HG02840 (cell line): ENCODE results near the gene DOCK3.

ENCODE experiments used
- ATAC-seq: cut with Tn5 transposase; IDR thresholded peaks from one replicate; pipeline ENCODE4 v1.9.1; 2021; ENCODE audit warnings: mild to moderate bottlenecking, moderate library complexity, moderate number of reproducible peaks; ENCODE audit not compliant: unreplicated experiment, low FRiP score

The DOCK3 gene

GRCh38 chr3:51391566-51392354, 717.0 kb downstream of the DOCK3 start:
- peak; percentile 14 for ATAC-seq

- ATAC-seq: no peak
Measured at GRCh38 chr3:51392355-51393133, 717.8 kb downstream of the DOCK3 start.

GRCh38 chr3:51393134-51393495, 718.4 kb downstream of the DOCK3 start:
- no peak for ATAC-seq

GRCh38 chr3:51393564-51393963, 718.8 kb downstream of the DOCK3 start:
- ATAC-seq: no peak

GRCh38 chr3:51394541-51394940, 719.8 kb downstream of the DOCK3 start:
- ATAC-seq: no peak

- no peak for ATAC-seq
Measured at GRCh38 chr3:51395493-51396213, 720.9 kb downstream of the DOCK3 start.

GRCh38 chr3:51396401-51396800, 721.7 kb downstream of the DOCK3 start:
- no peak for ATAC-seq

- ATAC-seq: no peak
Measured at GRCh38 chr3:51397392-51397791, 722.7 kb downstream of the DOCK3 start.

- no peak for ATAC-seq
Measured at GRCh38 chr3:51398595-51399310, 724.0 kb downstream of the DOCK3 start.

- no peak for ATAC-seq
Measured at GRCh38 chr3:51400166-51400565, 725.4 kb downstream of the DOCK3 start.

- no peak for ATAC-seq
Measured at GRCh38 chr3:51401735-51402134, 727.0 kb downstream of the DOCK3 start.

GRCh38 chr3:51403675-51404074, 728.9 kb downstream of the DOCK3 start:
- ATAC-seq: no peak

GRCh38 chr3:51408021-51408420, 733.3 kb downstream of the DOCK3 start:
- no peak for ATAC-seq

- no peak for ATAC-seq
Measured at GRCh38 chr3:51408813-51409212, 734.1 kb downstream of the DOCK3 start.

GRCh38 chr3:51422211-51422610, 747.5 kb downstream of the DOCK3 start:
- ATAC-seq: no peak

GRCh38 chr3:51426921-51427320, 752.2 kb downstream of the DOCK3 start:
- ATAC-seq: no peak

- ATAC-seq: no peak
Measured at GRCh38 chr3:51429138-51429537, 754.4 kb downstream of the DOCK3 start.
